ENCODE data around the gene CTNNA3.

GRCh38 chr10:66860376-66860945 is 835.5 kb downstream of the CTNNA3 start:
- TF ChIP-seq POLR2A (IDR thresholded peaks at IDR 0.05): no peak
- TF ChIP-seq, protein P1, sequence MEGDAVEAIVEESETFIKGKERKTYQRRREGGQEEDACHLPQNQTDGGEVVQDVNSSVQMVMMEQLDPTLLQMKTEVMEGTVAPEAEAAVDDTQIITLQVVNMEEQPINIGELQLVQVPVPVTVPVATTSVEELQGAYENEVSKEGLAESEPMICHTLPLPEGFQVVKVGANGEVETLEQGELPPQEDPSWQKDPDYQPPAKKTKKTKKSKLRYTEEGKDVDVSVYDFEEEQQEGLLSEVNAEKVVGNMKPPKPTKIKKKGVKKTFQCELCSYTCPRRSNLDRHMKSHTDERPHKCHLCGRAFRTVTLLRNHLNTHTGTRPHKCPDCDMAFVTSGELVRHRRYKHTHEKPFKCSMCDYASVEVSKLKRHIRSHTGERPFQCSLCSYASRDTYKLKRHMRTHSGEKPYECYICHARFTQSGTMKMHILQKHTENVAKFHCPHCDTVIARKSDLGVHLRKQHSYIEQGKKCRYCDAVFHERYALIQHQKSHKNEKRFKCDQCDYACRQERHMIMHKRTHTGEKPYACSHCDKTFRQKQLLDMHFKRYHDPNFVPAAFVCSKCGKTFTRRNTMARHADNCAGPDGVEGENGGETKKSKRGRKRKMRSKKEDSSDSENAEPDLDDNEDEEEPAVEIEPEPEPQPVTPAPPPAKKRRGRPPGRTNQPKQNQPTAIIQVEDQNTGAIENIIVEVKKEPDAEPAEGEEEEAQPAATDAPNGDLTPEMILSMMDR (IDR thresholded peaks at IDR 0.05): no peak
- TF ChIP-seq POLR2AphosphoS5 (IDR thresholded peaks at IDR 0.05): no peak
- TF ChIP-seq EP300 (IDR thresholded peaks at IDR 0.05): no peak
